Effector memory CD4-positive, alpha-beta T cell (primary cell): ENCODE measurements around the gene TMEM135.

ENCODE experiments used
- DNase-seq, 3 donors: peaks; one replicate each; pipeline ENCODE4 v3.0.0-alpha.2; 2020
- H3K27ac ChIP-seq: 2 replicates; pipeline ENCODE4 v1.7.0; 2013; ENCODE audit warnings: mild to moderate bottlenecking, low read length, moderate library complexity; ENCODE audit not compliant: insufficient read depth, poor library complexity, severe bottlenecking
- H3K27me3 ChIP-seq: replicated peaks from 2 replicates; pipeline ENCODE4 v1.7.0; 2013; ENCODE audit warnings: mild to moderate bottlenecking, low read length; ENCODE audit not compliant: insufficient read depth, control insufficient read depth, poor library complexity, severe bottlenecking
- H3K36me3 ChIP-seq: 2 replicates; pipeline ENCODE4 v1.7.0; 2013; ENCODE audit warnings: mild to moderate bottlenecking, low read length, moderate library complexity; ENCODE audit not compliant: control insufficient read depth, insufficient read depth
- H3K4me1 ChIP-seq: 2 replicates; pipeline ENCODE4 v1.7.0; 2013; ENCODE audit warnings: low read length, mild to moderate bottlenecking; ENCODE audit not compliant: control insufficient read depth, insufficient read depth, poor library complexity, severe bottlenecking
- H3K4me3 ChIP-seq: 2 replicates; pipeline ENCODE4 v1.7.0; 2013; ENCODE audit warnings: low read length, low read depth, mild to moderate bottlenecking; ENCODE audit not compliant: insufficient read depth, poor library complexity, severe bottlenecking
- H3K9me3 ChIP-seq: 2 replicates; pipeline ENCODE4 v1.7.0; 2013; ENCODE audit warnings: mild to moderate bottlenecking, low read length, moderate library complexity; ENCODE audit not compliant: control insufficient read depth

Gene TMEM135

GRCh38 chr11:87298155-87298554 lies 260.4 kb downstream of the TMEM135 start:
- no peak overlapping the region for H3K27ac ChIP-seq
- DNase-seq, result no peak
- H3K27me3 ChIP-seq, result no peaks in the 10 kb centered on the region
- H3K4me3 ChIP-seq, result no peak overlapping the region
- H3K9me3 ChIP-seq, result no peaks in the 10 kb centered on the region
- no peaks in the 10 kb centered on the region for H3K4me1 ChIP-seq
- no peaks in the 10 kb centered on the region for H3K36me3 ChIP-seq

GRCh38 chr11:87299041-87299481 lies 261.3 kb downstream of the TMEM135 start:
- H3K36me3 ChIP-seq, result no peaks in the 10 kb centered on the region
- H3K27me3 ChIP-seq, result no peaks in the 10 kb centered on the region
- H3K9me3 ChIP-seq, result no peaks in the 10 kb centered on the region
- no peak overlapping the region for H3K27ac ChIP-seq
- no peak for DNase-seq
- H3K4me1 ChIP-seq, result no peaks in the 10 kb centered on the region
- H3K4me3 ChIP-seq, result no peak overlapping the region

- H3K36me3 ChIP-seq, result no peaks in the 10 kb centered on the region
- H3K9me3 ChIP-seq, result no peaks in the 10 kb centered on the region
- H3K4me1 ChIP-seq, result no peaks in the 10 kb centered on the region
- DNase-seq, result no peak
- H3K27me3 ChIP-seq, result no peaks in the 10 kb centered on the region
- H3K4me3 ChIP-seq, result no peak overlapping the region
- no peak overlapping the region for H3K27ac ChIP-seq
Observed at GRCh38 chr11:87300640-87301380, 263.1 kb downstream of the TMEM135 start.

GRCh38 chr11:87301785-87302540 lies 264.2 kb downstream of the TMEM135 start:
- Histone ChIP-seq H3K4me3 (no peak overlapping the region), H3K27ac (no peak overlapping the region), H3K4me1 (no peaks in the 10 kb centered on the region), H3K36me3 (peaks cover 4% of the 10 kb centered on the region), H3K27me3 (no peaks in the 10 kb centered on the region), H3K9me3 (no peaks in the 10 kb centered on the region)
- DNase-seq, result no peak

- Histone ChIP-seq H3K36me3 (peaks cover 4% of the 10 kb centered on the region), H3K27me3 (no peaks in the 10 kb centered on the region), H3K4me3 (no peak overlapping the region), H3K27ac (no peak overlapping the region), H3K4me1 (no peaks in the 10 kb centered on the region), H3K9me3 (no peaks in the 10 kb centered on the region)
- DNase-seq, result no peak
Observed at GRCh38 chr11:87304412-87304811, 266.7 kb downstream of the TMEM135 start.

- Histone ChIP-seq H3K4me1 (no peaks in the 10 kb centered on the region), H3K27ac (no peak overlapping the region), H3K4me3 (no peak overlapping the region), H3K27me3 (no peaks in the 10 kb centered on the region), H3K9me3 (no peaks in the 10 kb centered on the region), H3K36me3 (peaks cover 6% of the 10 kb centered on the region)
- DNase-seq, result no peak
Observed at GRCh38 chr11:87306262-87306851, 268.6 kb downstream of the TMEM135 start.

- no peak overlapping the region for H3K27ac ChIP-seq
- DNase-seq, result no peak
- no peaks in the 10 kb centered on the region for H3K9me3 ChIP-seq
- no peaks in the 10 kb centered on the region for H3K27me3 ChIP-seq
- peaks cover 6% of the 10 kb centered on the region for H3K36me3 ChIP-seq
- no peak overlapping the region for H3K4me3 ChIP-seq
- no peaks in the 10 kb centered on the region for H3K4me1 ChIP-seq
Observed at GRCh38 chr11:87307101-87307500, 269.4 kb downstream of the TMEM135 start.

- H3K4me3 ChIP-seq, result no peak overlapping the region
- no peak overlapping the region for H3K27ac ChIP-seq
- no peaks in the 10 kb centered on the region for H3K4me1 ChIP-seq
- no peaks in the 10 kb centered on the region for H3K9me3 ChIP-seq
- no peaks in the 10 kb centered on the region for H3K27me3 ChIP-seq
- DNase-seq, result no peak
- H3K36me3 ChIP-seq, result peaks cover 2% of the 10 kb centered on the region
Observed at GRCh38 chr11:87315229-87315628, 277.5 kb downstream of the TMEM135 start.

GRCh38 chr11:87316491-87316890 lies 278.8 kb downstream of the TMEM135 start:
- H3K36me3 ChIP-seq, result no peaks in the 10 kb centered on the region
- no peak overlapping the region for H3K27ac ChIP-seq
- no peaks in the 10 kb centered on the region for H3K9me3 ChIP-seq
- H3K4me1 ChIP-seq, result no peaks in the 10 kb centered on the region
- DNase-seq, result no peak
- no peaks in the 10 kb centered on the region for H3K27me3 ChIP-seq
- H3K4me3 ChIP-seq, result no peak overlapping the region

GRCh38 chr11:87317441-87317840 lies 279.7 kb downstream of the TMEM135 start:
- no peak overlapping the region for H3K27ac ChIP-seq
- H3K27me3 ChIP-seq, result no peaks in the 10 kb centered on the region
- no peak overlapping the region for H3K4me3 ChIP-seq
- H3K4me1 ChIP-seq, result no peaks in the 10 kb centered on the region
- DNase-seq, result no peak
- H3K36me3 ChIP-seq, result no peaks in the 10 kb centered on the region
- H3K9me3 ChIP-seq, result no peaks in the 10 kb centered on the region
